DMS153 treated with DMSO at 0.1 percent for 48 hours (cell line): ENCODE measurements around the gene PTPRK.

Source experiments
- DNase-seq: peaks from one replicate; lab custom pipeline; 2025; ENCODE audit not compliant: unreplicated experiment; lab: John Stamatoyannopoulos, UW

Gene PTPRK

GRCh38 chr6:128350416-128351254 is 169.8 kb downstream of the PTPRK start:
- no peak for DNase-seq

GRCh38 chr6:128347123-128347522 is 173.3 kb downstream of the PTPRK start:
- no peak for DNase-seq

- no peak for DNase-seq
Observed at GRCh38 chr6:128346569-128346968, 173.8 kb downstream of the PTPRK start.

- no peak for DNase-seq
Observed at GRCh38 chr6:128345278-128345677, 175.1 kb downstream of the PTPRK start.

GRCh38 chr6:128343706-128344105 is 176.7 kb downstream of the PTPRK start:
- DNase-seq: no peak

GRCh38 chr6:128339635-128340450 is 180.6 kb downstream of the PTPRK start:
- DNase-seq: no peak

- DNase-seq: no peak
Observed at GRCh38 chr6:128337619-128338018, 182.8 kb downstream of the PTPRK start.

GRCh38 chr6:128336436-128337095 is 183.8 kb downstream of the PTPRK start:
- DNase-seq: no peak

- DNase-seq: no peak
Observed at GRCh38 chr6:128335963-128336362, 184.4 kb downstream of the PTPRK start.

- no peak for DNase-seq
Observed at GRCh38 chr6:128333581-128334223, 186.7 kb downstream of the PTPRK start.

GRCh38 chr6:128327890-128328289 is 192.5 kb downstream of the PTPRK start:
- no peak for DNase-seq

GRCh38 chr6:128323011-128323410 is 197.4 kb downstream of the PTPRK start:
- no peak for DNase-seq

GRCh38 chr6:128319946-128320345 is 200.5 kb downstream of the PTPRK start:
- DNase-seq: no peak

GRCh38 chr6:128319157-128319556 is 201.2 kb downstream of the PTPRK start:
- DNase-seq: no peak

- DNase-seq: no peak
Observed at GRCh38 chr6:128316258-128316929, 204.0 kb downstream of the PTPRK start.

GRCh38 chr6:128314190-128314589 is 206.2 kb downstream of the PTPRK start:
- DNase-seq: no peak

GRCh38 chr6:128311944-128312570 is 208.3 kb downstream of the PTPRK start:
- no peak for DNase-seq

- no peak for DNase-seq
Observed at GRCh38 chr6:128310451-128310850, 209.9 kb downstream of the PTPRK start.

GRCh38 chr6:128307671-128308070 is 212.7 kb downstream of the PTPRK start:
- no peak for DNase-seq

GRCh38 chr6:128305976-128306375 is 214.4 kb downstream of the PTPRK start:
- DNase-seq: no peak
